Psoas muscle (tissue), 8 donors: Measurements from ENCODE around the gene HOXC6. TPM values are rescaled to one million over a fixed set of nuclear protein-coding genes. Genes with fewer than 3 reads are reported as not detected.

Source experiments
- ATAC-seq, 4 donors: fragments of 200-7000 bp; cut with Tn5 transposase; one replicate each; pipeline ENCODE4 v1.9.1; 2020; ENCODE audit warnings: moderate library complexity in 3 of 4, mild to moderate bottlenecking in 2 of 4
- DNase-seq, 2 donors: peaks; one replicate each; pipeline ENCODE4 v3.0.0-alpha.2; 2020
- H3K27ac ChIP-seq: fragments of 200-600 bp; one replicate; pipeline ENCODE4 v1.8.0; 2022
- H3K27me3 ChIP-seq, 3 donors: fragments of 200-600 bp in 1 of 3; one replicate each; pipeline versions ENCODE4 v1.6.1 to v1.8.0; 2013 to 2022; ENCODE audit warnings: low read length in 2 of 3, mild to moderate bottlenecking in 2 of 3, moderate library complexity in 1 of 3; ENCODE audit not compliant: insufficient read depth in 3 of 3
- H3K36me3 ChIP-seq, 2 donors: fragments of 200-600 bp in 1 of 2; one replicate each; pipeline versions ENCODE4 v1.6.1 to v1.8.0; 2013 to 2022; ENCODE audit warnings: low read depth in 1 of 2, mild to moderate bottlenecking in 1 of 2, moderate library complexity in 1 of 2; ENCODE audit not compliant: insufficient read depth in 1 of 2
- H3K4me1 ChIP-seq: fragments of 200-600 bp; one replicate; pipeline ENCODE4 v1.8.0; 2022
- H3K4me3 ChIP-seq: fragments of 200-600 bp; one replicate; pipeline ENCODE4 v1.8.0; 2022; ENCODE audit warnings: mild to moderate bottlenecking
- H3K9me3 ChIP-seq: fragments of 200-600 bp; one replicate; pipeline ENCODE4 v1.8.0; 2022
- WGBS, 3 donors: extraction: QIAGEN DNeasy Blood & Tissue Kit; methylation state at CpG; one replicate each; pipeline versions ENCODE4 v1.1.6 to v1.1.7; 2013; 5-methylcytosine and 5-hydroxymethylcytosine counted together
- intact Hi-C, 2 donors: fragments of 100-400 bp; cut with DNase I; formaldehyde crosslinking; loops; one replicate each; pipeline versions ENCODE4 v1.11.0 to v1.14.2; 2022
- polyA plus RNA-seq, 3 donors: library from polyadenylated mRNA; stranded (reverse); fragments of 200-250 nt; gene quantifications; one replicate each; pipeline ENCODE4 v1.2.3, GENCODE V29; 2013
- total RNA-seq, 4 donors: library from RNA; stranded (reverse); fragmentation: NEBNext Ultra II Directional in 2 of 4; extraction: Animal tissue kit (Norgen Biotek cat#: 25700) in 2 of 4; gene quantifications; one replicate each; pipeline versions ENCODE4 v1.2.1 to v1.2.4, GENCODE V29; 2021 to 2023
- TF ChIP-seq, protein P1 (sequence below): fragments of 200-600 bp; IDR thresholded peaks from one replicate; pipeline ENCODE4 v1.8.0; 2022; ENCODE audit warnings: antibody characterized with exemption
- donor health status: healthy with polysubstance abuse.
- donor health status: DM: no; HTN: no; CAD: no; lungs with moderate emphysema.
- donor health status: Bipolar disorder and iron deficiency.
- donor health status: healthy.
- donor health status: DM: yes; HTN: yes; CAD: no.
- donor health status: DM: no; HTN: no; CAD: no.
- donor health status: DM: no; HTN: no; CAD: no.
- donor health status: DM: yes; HTN: yes; CAD: no.

Gene HOXC6
- total and polyA plus RNA-seq, 7 donors, result 2.2 to 23.6 (median 7.6) TPM

GRCh38 chr12:53990311-53991076, 37.7 kb upstream of the HOXC6 start:
- intact Hi-C loops, result no loop called here
- H3K36me3 ChIP-seq, result no peaks in the 10 kb centered on the region
- peak overlapping the region; percentile 95 for H3K27ac ChIP-seq
- peaks cover 41% of the 10 kb centered on the region for H3K4me1 ChIP-seq
- H3K9me3 ChIP-seq, result no peaks in the 10 kb centered on the region
- 10 to 24% (median 17%) methylated on average over 25 to 27 of the region's 27 CpGs for WGBS, 3 donors
- no peak for ATAC-seq
- H3K27me3 ChIP-seq, result peaks cover 0 to 3% (median 0%) of the 10 kb centered on the region in 3 donors
- peak overlapping the region; percentile 79 for H3K4me3 ChIP-seq
- no peak for DNase-seq
- TF ChIP-seq, protein P1, sequence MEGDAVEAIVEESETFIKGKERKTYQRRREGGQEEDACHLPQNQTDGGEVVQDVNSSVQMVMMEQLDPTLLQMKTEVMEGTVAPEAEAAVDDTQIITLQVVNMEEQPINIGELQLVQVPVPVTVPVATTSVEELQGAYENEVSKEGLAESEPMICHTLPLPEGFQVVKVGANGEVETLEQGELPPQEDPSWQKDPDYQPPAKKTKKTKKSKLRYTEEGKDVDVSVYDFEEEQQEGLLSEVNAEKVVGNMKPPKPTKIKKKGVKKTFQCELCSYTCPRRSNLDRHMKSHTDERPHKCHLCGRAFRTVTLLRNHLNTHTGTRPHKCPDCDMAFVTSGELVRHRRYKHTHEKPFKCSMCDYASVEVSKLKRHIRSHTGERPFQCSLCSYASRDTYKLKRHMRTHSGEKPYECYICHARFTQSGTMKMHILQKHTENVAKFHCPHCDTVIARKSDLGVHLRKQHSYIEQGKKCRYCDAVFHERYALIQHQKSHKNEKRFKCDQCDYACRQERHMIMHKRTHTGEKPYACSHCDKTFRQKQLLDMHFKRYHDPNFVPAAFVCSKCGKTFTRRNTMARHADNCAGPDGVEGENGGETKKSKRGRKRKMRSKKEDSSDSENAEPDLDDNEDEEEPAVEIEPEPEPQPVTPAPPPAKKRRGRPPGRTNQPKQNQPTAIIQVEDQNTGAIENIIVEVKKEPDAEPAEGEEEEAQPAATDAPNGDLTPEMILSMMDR, result no peak

GRCh38 chr12:53991077-53991460, 37.2 kb upstream of the HOXC6 start:
- H3K36me3 ChIP-seq, result no peaks in the 10 kb centered on the region
- peak overlapping the region; percentile 79 for H3K4me3 ChIP-seq
- ATAC-seq, result peak; percentile 21 to 70 (median 60)
- peak in 1 of 2 donors; percentile 85 for DNase-seq
- peaks cover 0 to 3% (median 0%) of the 10 kb centered on the region in 3 donors for H3K27me3 ChIP-seq
- H3K4me1 ChIP-seq, result peaks cover 41% of the 10 kb centered on the region
- intact Hi-C loops, result no loop called here
- TF ChIP-seq, protein P1, result no peak
- peak overlapping the region; percentile 95 for H3K27ac ChIP-seq
- no peaks in the 10 kb centered on the region for H3K9me3 ChIP-seq
- WGBS, 3 donors, result 2 to 6% (median 4%) methylated on average over 6 to 8 of the region's 8 CpGs

GRCh38 chr12:53992377-53992889, 35.8 kb upstream of the HOXC6 start:
- peaks cover 0 to 3% (median 0%) of the 10 kb centered on the region in 3 donors for H3K27me3 ChIP-seq
- peak overlapping the region; percentile 79 for H3K4me3 ChIP-seq
- intact Hi-C loops, result no loop called here
- no peaks in the 10 kb centered on the region for H3K9me3 ChIP-seq
- peaks cover 41% of the 10 kb centered on the region for H3K4me1 ChIP-seq
- no peak for DNase-seq
- no peaks in the 10 kb centered on the region for H3K36me3 ChIP-seq
- peak overlapping the region; percentile 95 for H3K27ac ChIP-seq
- WGBS, 3 donors, result 52 to 58% (median 54%) methylated on average over 7 of the region's 7 CpGs
- no peak for ATAC-seq
- TF ChIP-seq, protein P1, result no peak

GRCh38 chr12:53993162-53994008, 34.9 kb upstream of the HOXC6 start:
- Histone ChIP-seq H3K27ac (peak overlapping the region; percentile 95), H3K36me3 (no peaks in the 10 kb centered on the region), H3K27me3 (peaks cover 0 to 3% (median 0%) of the 10 kb centered on the region in 3 donors), H3K9me3 (no peaks in the 10 kb centered on the region), H3K4me3 (peak overlapping the region; percentile 78), H3K4me1 (peaks cover 36% of the 10 kb centered on the region)
- DNase-seq, result no peak
- TF ChIP-seq, protein P1, result no peak
- intact Hi-C loops, result no loop called here
- WGBS, 3 donors, result 11 to 26% (median 18%) methylated on average over 18 of the region's 18 CpGs
- no peak for ATAC-seq
